Inferior parietal cortex (tissue), 1 donor: ENCODE measurements around the gene KCNAB2.

Experiments
- DNase-seq: peaks from one replicate; pipeline ENCODE4 v3.0.0-alpha.2; 2016; ENCODE audit errors: extremely low spot score

The KCNAB2 gene

DNA sequence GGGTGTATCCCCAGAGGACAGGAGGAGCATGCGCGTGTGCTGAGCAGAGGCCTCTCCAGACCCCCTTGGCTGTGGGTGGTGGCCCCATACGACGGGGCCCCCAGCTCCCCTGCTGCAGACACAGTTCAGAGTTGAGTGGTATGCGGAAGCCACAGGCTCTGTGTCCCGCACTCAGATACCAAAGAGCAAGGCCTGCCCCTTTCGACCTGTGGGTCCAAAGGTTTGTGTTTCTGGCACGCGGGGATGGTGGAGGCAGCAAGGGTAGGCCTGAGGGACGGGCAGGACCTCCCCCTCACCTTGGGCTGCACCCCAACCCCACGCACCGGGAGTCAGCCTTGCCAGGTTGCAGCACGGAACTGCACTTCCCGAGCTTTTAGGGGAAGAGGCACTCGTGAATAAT lies at the start of gene KCNAB2:
Gene KCNAB2 (plus strand): TSS at position 328 of the 400 bp plus-strand sequence. CDS start 5,649 bp downstream, outside the sequence.
- no peak for DNase-seq

DNA sequence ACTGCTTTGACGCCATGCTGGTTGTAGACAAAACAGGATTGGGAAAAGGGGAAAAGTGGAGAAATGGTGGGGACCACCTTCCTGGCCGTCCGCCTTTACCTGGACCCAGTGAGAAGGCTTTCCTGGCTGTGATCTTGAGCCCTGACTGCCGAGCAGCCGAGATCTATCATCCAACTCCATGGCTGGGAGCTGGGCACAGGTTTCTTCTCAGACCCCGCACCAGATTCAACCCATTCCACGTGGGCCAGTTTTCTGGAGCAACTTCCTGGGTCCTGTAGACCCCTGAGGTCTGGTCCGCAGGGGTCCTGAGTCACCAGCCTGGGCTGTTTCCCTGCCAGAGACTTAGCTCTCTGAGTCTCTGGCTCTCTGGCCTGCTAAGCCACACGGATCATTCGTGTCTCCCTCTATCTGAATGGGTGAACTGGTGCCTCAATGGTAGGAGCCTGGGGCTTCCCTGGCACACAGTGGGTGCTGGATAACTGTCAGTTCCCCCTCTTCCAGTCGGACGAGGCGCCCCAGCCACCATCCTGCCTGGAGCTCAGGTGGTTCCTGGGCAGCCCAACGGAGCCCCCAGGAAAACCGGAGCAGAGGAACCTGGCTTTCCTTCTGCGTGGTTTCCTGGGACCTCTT lies 48.9 kb upstream of the KCNAB2 start:
- DNase-seq, result no peak

DNA sequence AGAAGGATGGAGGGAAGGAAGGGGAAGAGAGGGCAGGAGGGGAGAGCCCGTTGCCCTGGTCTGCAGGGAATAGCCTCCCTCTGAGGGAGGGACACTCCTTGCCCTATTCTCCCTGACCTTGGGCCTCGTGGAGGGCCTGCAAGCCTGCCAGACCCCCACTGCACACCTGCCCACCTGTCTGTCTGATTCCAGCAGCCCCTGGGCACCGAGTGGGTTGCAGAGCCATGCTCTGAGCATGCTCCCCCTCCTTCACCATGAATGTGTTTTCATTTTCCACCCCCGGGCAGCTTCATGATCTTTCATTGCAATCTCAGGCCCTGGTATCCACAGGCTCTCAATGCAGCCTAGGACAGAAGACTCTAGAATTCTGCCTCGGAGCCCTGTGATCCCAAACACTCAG lies 48.4 kb upstream of the KCNAB2 start:
- DNase-seq, result no peak

DNA sequence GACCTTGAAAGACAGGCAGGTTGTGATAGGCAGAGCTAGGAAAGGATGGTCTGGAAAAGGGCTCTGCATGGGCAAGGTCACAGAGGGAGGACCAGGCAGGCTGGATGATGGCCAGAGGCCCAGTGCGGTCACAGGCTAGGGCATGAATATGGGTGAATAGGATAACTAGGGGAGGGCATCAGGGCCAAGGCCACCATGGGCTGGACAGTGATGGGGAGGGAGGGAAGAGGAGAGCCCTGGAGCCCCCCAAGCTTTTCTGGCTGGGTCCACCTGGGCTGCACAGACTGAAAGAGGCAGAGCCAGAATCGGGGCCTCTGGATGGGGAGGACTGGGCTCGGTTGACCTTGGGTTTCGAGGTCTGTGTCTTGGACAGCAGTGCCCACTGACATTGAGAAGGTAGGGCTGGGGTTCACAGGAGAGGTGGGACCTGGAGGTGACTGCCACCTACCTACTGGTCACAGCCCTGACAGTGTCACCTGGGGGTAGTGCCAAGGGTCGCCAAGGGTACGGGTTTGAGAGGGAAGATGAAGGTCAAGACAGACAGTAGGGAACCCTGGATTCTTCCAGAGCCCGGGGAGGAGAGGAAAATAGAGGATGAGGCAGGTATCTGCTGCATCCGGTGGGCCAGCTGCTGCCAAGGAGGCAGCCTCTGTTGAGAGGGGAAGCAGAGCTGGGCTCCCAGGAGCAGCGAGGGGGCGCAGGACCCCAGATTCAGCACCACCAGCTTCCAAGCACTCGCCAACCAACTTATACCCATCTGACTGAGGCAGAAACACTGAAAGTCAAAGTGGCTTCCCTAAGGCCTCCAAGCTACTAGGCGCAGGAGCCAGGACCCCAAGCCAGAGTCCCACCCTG lies 47.4 kb upstream of the KCNAB2 start:
- no peak for DNase-seq

DNA sequence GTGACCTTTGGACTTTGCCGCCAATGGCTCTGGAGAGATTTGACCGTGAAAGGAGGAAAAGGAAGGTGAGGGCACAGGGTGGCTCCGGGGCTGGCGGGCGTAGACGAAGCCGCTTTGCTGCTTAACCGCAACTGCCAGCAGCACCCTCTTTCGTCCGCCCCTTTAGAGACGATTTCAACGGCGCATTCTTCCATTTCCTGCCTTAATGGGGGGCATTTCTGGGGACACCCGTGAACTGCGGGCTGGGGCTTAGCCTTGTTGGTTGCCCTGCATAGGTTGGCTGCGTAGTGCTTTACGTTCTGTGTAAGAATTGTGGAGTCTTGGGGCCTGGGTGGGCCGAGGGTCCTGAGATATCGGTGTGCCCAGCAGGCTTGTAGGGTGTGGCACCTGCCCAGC lies 46.8 kb upstream of the KCNAB2 start:
- no peak for DNase-seq

DNA sequence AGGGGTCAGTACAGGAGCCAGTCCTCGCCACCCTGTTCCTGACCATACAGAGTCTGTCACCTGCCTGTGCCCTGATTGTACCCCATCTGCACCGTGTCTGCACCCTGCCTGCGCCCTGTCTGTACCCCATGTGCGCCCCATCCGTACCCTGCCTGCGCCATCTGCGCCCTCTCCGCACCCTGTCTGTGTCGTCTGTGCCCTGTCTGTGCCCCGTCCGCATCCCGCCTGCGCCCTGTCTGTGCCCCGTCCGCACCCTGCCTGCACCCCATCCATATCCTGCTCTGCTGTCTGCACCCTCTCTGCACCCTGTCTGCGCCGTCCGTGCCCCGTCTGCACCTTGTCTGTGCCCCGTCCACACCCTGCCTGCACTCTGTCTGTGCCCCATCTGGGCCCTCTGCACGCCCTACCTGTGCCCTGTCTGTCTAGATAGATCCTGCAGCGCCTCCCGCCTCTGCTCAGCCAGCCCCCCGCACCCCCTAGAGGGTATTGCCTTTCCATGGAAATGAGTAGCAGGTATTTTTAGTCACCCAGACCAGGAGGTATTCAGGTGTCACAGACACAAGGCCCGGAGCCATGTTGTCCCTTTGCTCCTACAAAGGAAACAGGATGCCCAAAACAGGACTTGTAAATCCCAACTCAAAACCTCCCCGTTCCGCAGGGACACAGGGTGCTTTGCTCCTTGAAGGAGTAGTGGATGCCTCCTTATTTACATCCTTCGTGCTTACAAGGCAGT lies 45.8 kb upstream of the KCNAB2 start:
- DNase-seq, result no peak

DNA sequence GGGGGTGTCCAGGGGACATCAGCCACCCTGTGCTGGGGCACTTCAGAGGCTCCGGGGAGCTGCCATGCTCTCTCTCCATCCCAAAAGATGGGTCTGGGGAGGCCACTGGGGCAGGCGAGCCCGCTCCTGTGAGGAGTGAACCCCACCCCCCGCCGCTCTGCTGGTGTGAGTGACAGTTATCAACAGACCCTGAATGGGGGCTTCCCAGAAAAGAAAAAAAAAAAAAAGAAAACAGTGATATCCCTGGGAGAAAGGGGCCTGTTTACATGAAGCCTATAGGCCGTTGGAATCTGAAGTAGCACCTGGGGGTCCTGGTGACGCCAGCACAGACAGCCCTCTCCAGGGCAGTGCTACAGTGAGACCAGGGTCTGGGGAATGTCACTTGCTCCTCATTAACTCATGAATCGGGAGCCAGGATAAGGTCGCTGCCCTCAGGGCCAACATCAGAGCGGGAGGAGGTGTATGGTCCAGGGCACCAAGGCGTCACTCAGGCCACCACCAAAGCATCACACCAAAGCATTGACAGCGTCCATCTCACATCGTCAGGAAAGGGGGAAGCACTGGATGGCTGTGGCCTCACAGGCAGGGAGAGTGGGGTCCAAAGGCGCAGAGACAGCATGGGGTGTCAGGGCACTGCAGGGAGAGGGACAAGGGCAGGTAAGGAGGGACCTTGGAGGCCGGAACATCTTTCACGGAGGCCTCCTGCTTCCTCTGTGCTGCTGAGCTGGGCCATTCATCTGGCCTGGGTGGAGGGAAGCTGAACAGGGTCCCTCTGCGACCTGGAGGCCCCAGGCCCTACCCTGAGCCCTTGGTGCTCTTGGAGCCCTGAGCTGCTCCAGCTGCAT lies 45.0 kb upstream of the KCNAB2 start:
- DNase-seq, result no peak

DNA sequence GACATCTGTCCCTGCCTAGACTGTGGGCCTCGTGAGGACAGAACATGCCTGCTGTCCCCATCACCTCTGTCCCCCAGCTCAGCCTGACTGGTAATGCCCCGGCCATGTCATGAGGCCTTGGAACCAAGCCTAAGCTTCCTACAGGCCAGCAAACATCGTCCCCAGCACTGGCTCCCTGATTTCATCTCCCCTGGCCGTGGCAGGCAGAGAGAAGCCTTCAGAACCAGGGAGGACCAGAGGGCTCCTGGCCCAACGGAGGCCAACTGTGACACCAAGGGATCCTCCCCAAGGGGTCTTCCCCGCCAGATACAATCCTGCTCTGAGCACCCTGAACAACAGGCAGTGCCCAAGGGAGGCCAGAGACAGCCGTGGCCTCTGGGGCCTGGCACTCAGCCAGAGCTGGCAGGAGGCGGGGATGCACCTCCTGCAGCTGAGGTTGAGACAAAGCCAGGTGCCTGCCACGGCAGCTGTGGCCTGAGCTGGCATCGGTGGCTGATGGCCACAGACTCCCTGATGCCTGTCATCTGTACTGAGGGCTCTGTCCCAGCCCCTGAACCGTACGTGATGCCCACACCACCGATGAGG lies 43.6 kb upstream of the KCNAB2 start:
- DNase-seq, result no peak

DNA sequence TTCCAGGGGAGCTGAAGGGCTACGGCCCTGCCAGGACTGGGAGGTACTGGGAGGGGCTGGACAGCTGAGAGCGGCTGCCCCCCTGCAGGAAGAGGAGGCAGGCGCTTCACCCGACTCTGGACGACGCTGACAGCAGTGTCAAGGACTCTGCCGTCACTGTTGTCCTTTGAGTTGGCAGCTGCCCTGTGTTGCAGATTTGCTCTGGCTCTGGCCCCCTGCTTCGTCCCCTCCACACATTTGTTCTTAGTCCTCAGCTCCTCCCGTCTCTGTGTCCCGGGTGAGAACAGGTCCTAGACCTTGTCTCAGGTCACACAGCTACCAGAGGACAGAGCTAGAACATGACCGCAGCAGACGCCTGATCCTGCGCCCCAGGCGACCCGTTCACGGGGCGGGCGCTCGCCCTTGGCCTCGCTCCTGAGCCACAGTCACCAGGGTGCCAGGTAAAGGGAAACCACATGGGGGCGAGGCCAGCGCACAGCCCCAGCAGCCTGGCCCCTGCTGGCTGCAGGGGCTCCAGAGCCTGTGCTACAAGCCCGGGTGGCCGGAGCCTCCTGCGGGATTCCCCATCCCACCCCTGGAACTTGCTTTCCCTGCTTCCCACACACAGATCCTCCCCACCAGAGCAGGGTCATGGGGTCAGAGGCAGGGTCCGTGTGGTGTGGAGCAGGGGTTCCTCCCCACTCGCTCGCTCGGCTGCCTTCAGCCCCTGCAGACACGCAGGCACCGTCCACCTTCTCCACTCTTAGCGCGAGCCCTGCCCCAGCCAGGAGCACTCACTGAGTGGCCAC lies 42.8 kb upstream of the KCNAB2 start:
- DNase-seq, result no peak

DNA sequence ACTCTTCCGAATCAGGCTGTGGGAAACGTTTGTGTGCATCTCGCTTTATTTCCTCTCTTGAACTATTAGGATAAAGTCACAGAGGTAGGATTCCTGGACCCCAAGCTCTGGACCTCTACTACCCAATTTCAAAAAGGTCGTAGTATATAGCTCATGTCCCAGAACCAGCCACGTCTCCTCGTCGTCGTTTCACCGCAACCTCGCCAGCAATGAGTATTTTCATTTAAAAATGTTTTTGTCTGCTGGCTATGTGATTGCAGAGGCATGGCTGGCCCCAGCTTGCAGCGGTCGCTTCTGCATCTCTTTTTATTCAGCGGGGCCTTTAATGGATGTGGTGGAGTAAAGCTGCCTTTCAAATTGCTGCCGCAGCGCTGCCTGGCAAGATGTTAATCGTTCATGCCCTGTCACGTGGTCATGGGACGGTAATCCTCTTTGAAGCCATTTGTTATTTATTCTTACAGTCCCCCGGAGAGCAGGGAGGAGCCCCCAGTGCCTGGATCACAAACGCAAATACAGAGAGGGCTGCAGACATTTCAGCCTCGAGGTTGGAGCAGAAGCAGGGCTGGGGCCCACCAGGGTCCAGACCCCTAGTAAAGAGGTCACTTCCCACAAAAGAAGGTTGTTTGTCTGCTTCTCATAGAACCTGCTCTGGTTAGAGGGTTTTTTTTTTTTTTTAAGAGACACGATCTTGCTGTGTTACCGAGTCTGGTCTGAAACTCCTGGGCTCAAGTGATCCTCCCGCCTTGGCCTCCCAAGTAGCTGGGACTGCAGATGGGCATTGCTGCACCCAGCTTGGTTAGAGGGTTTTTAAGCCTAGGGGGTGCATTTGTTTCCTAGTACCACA lies 41.9 kb upstream of the KCNAB2 start:
- DNase-seq, result no peak

DNA sequence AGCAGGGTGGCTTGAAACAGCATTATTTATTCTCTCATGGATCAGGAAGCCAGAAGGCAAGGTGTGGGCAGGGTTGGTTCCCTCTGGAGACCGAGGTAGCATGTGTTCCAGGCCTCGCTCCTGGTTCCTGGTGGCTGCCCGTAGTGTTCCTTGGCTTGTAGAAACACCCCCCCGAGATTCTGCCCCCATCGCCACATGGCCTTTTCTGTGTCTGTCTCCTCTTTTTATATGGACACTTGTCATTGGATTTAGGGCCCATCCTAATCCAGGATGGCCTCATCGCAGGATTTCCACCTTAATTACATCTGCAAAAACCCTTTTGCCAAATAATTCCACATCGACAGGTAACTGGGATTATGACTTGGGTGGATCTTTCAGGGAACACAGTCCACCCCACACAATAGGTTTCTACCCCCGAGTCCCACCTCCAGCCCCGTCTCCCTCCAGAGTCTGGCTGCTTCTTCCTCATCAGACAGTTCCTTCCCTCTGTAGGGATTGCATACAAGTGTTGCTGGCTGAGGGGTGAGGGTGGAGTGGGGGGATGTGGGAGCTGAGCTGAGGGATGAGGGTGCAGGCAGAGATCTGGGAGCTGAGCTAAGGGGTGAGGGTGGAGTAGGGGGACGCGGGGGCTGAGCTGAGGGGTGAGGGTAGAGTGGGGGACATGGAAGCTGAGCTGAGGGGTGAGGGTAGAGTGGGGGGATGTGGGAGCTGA lies 41.1 kb upstream of the KCNAB2 start:
- no peak for DNase-seq

DNA sequence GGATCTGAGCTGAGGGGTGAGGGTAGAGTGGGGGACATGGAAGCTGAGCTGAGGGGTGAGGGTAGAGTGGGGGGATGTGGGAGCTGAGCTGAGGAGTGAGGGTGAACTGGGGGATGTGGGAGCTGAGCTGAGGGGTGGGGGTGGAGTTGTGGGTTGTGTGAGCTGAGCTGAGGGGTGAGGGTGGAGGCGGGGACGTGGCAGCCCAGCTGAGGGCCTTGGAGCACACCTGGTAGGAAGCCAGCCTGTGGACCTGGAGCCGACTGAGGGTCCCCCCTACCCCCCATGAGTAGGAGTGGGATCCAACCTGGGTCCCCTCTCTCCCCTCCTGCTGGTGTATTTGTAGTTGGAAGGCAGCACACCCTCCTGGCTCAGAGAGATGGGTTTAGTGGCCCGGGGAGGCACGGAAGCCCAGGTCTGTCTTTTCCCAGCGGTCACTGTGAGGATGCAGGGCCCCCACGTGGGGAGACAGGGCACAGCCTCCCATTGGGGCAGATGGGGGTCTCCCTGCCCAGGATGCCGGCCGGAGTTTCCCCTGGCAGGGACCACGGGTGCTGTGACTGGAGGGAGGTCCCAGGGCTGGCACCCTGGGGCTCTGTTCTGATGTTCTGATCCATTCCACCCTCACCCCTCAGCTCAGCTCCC lies 40.3 kb upstream of the KCNAB2 start:
- no peak for DNase-seq

DNA sequence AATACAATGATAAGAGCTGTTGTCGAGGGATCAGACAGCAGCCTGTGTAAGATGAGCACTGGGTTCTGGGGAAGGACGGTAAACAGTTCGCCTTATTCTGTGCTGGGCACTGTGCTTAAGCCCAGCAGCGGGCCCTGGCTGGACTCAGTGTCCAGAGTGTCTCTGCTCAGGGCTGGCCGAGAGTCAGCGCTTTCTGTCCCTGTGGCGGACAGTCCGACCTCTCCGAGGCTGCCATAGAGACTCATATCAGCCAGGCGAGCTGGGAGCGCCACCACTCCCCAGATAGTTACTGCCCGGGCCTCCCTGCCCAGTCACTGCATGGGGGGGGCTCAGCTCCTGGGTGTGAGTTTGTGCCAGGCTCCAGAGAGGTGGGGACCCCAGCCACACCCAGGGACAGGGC lies 38.8 kb upstream of the KCNAB2 start:
- no peak for DNase-seq

DNA sequence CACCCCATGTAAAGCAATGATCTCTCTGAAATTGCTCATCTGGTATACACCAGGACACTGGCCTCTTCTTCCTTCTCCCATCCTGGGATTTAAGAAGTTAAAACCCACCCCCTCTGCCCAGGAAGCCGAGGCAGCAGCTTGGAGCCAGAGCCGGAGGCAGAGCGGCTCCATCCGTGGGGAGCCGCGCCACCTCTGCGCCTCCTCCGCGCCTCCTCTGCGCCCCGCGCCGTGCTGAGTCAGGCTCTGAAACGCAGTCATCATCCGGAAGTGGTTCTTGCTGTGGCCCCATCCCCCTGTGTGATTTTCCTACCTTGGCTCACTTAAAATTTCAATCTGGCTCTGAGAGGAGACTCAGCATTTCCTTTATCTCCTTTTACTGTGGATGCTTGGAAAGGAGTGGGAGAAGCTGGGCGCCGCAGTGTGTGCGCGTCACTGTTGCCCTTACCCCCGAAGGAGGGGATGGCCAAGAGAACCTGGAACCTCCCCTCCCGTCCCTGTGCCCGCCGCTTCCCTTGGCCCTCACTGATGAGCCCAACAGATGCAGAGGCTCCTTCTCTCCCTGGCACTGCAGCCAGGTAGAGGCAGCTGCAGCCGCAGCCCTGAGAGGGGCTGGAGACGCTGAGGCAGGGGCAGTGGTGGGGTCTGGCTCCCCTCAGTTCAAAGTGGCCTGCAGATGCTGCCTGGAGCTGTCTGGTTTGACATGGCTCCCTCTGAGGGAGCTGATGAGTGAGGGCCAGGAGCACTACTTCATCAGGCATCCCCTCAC lies 38.2 kb upstream of the KCNAB2 start:
- DNase-seq, result no peak

DNA sequence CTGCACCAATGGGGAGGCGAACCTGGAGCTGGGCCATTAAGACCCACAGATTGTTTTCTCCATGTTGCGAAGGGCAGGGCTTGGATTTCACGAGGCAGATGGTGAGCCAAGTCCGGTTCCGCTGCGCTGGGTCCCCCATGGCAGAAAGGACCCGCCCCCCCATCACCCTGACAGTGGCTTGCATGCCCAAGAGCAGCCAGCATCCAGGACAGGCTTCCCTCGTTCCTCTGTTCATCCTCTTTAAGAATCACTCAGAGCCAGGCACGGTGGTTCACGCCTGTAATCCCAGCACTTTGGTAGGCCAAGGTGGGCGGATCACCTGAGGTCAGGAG lies 37.6 kb upstream of the KCNAB2 start:
- DNase-seq, result no peak

DNA sequence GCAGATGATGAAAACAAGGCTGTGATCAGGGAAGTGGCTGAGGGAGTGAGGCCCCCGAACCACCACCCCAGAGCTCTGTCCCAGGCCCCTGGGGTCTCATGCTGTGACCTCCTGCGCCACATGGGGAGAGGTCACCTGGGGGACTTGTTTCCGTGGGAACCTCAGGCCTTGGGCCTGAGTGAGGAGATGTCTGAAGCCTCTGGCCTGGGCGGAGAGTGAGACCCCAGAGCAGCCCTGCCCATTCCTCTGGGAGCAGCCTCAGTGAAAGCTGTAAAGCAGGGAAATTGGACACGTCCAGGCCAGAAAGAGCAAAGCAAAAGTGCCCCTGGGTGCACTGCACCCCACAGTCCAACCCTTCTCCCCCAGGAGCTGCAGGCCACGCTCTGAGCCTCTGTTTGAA lies 37.0 kb upstream of the KCNAB2 start:
- DNase-seq, result no peak

DNA sequence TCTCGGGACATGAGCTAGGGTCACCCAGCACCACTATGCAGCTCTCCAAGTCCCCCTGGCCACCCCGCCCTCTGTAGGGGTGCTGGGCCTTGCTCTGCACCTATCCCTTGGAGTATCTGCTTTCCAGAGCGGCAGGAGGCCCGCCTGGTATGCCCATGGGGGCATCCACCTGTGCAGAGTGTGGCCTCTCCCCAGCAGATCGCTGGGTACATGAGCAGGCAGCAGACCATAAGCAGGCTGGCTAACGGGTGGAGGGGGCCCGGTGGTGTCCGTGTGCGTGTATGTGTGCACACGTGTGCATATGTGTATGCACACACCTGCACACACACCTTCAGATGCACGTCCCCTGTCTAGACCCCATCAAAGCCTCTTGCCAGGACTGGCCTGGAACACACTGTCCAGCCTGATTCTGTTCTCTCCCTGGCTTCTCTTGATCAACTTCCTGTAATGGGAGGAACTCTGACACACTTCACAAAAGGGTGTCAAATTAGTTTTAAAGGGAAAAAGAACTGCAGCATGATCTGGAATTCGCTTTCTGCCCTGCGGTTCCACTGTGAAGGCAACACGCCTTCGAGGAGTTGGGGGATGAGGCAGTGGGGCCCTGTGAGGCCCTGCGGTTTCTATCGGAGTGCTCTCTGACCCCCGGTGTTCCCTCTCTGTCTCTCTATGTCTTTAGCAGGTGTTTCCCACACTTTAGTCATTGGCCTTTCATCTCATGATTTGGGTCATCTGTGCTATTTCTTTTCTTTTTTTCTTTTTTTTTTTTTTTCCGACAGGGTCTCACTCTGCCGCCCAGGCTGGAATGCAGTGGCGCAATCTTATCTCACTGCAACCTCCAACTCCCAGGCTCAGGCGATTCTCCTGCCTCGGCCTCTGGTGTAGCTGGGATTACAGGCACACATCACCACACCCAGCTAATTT lies 36.3 kb upstream of the KCNAB2 start:
- DNase-seq, result no peak
